Fibroblast of skin of right biceps (primary cell): ENCODE measurements around the gene LRRC51.
A peak's percentile ranks its signal among the peaks of the same experiment; 100 is the strongest.

Experiments
- DNase-seq: peaks from one replicate; pipeline ENCODE4 v3.0.0-alpha.2; 2013

The LRRC51 gene

GRCh38 chr11:72080326-72081183 is at the start of gene LRRC51, which contains the start of gene NUMA1:
LRRC51 (plus strand) TSS chr11:72080850; CDS start chr11:72089084, 8,234 bp downstream.
NUMA1 (minus strand) TSS chr11:72080542; CDS start chr11:72035943, 44,599 bp downstream.
- DNase-seq = peak; percentile 100

- DNase-seq = no peak
Observed at GRCh38 chr11:72036687-72037086, 44.0 kb upstream of the LRRC51 start.

DNA sequence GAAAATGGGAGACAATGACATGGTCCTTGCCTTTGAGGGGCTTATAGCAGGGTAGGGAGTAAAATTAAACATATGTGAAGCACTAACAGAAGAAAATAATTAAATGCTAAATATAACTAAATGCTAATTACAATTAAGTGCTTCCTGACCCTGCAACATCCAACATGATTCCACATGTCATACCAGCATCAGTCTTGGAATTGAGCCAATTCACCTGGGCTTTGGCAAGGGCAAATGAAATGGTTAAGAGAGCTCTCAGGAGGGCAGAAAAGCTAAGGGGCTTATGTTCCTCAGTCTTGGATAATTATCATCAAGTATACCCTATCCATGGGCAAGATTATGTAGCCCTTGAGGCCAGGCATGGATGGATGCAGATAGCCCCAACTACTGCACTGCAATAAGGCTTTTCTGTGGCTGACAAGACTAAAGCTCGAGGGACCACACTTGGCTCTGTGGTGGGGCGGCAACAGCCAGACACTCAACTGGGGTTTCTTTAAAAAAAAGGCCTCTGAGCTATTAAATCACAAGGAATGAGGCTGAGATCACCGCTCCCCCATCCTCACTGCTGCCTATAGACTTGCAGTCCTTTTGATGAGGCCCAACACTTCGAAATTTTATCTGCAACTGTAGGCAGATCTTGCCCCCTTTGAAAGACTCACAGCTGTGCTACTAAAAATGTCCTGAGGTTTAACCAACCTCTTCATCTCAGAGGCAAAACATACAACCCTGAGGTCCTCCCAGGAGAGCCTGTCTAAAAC is 42.9 kb upstream of the LRRC51 start:
- DNase-seq = peak; percentile 49

DNA sequence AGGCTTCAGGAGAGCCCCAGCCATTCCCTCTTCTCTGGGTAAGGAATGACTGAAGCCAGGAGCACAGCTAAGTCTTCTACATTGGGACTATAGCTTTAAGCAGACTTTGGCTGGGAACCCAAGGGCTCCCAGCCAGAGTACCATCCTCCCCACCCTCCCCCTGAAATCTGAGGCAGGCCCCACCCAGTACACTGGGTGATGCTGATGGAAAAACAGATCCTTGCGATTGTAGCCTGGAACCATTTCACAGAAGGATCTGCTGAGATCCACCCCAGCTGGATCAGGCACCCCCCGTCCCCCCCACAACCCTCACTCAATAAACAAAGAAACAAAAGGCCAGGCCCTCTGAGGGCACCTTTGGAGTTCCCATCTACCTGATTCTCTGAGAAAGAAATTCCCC is 42.2 kb upstream of the LRRC51 start:
- peak; percentile 75 for DNase-seq

DNA sequence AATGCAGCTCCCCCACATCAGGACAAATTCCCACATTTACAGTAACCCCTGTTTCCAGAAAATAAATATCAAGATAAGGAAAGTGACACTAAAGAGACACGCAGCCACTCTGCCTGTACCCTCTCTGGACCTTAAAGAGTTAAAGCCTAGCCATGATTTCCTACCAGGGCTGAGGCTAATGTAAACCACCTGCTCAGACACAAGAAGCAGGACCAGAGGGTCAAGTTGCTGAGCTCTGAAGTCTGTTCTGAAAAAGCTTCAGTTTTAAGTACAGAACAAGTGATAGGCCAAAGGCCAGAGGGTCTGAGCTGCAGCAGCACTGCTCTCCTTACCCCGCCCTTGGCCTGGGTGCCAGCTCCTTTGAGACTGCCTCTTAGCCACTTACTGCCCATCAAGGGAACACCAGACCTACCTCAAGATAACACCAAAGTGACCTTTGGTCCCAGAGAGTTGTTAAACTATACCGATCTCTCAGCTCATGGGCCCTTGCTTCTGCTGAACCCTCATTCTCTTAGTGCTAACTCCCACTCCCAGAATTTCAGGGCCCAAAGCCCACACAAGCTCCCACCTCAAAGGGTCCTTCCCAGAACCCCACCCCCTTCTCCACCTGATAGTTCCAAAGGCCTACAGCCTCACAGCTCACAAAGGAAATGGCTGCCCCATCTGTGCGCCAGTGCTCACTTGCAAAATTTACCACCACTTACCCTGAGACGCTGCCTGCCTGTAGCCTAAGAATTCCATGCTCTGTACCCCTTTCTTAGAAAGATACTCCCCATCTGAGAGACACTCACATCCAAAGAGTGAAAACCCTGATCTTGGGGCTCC is 41.4 kb upstream of the LRRC51 start:
- peak; percentile 23 for DNase-seq

DNA sequence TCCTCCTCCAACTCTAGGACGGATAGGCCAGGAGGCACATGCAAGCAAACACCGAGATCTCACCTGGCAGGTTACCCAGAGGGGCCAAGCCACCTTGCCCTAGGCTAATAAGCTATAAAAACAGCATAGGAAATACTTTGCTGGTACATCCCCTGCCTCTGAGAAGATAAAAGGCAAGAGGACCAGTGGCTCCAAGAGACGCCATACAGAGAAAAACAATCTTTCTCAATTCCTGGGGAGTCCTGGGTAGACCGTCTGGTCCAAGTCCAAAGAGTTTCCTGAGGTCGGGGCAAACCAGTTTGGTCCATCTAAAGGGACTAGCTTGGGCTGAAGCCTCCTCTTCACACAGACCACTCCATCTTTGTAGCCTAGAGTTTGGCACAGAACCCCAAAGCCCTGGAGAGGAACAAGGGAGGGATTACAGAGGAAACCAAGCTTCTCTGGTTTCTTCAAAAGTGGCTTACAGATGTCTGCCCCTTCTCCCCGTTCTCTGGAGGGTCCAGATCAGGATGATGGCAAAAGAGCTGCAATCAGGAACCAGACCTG is 40.7 kb upstream of the LRRC51 start:
- no peak for DNase-seq

DNA sequence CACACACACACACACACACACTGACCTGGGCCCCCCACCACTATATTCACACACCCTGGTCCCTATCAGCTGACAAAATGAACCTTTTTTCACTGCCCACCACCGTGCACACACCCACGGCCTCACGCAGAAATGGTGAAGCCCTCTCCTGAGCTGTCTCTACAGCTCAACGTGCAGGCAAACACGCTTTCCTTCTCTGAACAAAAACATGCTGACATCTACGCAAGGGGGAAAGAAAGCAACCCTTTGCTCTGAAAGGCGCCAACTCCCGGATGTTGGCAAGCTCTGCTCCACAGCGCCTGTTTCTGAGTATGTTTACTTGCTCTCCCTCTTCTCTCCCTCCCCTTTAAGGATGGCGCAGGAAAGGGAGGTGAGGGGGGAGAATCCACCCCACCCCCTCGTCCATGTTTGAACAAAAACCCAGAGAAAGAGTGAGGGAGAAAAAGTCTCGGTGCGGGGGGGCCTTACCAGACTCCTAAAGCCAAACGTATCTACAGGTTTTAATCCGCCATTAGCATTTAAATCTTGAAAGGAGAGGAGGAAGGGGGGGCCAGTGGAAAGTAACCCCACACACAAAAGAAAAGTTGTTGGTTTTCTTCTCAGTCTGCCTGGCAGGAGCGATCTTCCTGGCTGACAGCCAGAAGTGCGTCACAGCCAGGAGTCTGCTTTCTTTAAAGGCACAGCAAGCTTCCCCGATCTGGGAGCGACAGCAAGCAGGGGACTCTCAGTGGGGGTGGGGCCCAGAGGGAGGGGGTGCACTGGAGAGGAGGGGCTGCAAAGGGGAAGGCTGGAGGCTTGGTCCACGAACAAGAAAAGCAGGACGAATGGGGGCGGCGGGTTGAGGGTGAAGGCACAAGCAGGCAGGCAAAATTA is 39.9 kb upstream of the LRRC51 start:
- DNase-seq = peak; percentile 96

DNA sequence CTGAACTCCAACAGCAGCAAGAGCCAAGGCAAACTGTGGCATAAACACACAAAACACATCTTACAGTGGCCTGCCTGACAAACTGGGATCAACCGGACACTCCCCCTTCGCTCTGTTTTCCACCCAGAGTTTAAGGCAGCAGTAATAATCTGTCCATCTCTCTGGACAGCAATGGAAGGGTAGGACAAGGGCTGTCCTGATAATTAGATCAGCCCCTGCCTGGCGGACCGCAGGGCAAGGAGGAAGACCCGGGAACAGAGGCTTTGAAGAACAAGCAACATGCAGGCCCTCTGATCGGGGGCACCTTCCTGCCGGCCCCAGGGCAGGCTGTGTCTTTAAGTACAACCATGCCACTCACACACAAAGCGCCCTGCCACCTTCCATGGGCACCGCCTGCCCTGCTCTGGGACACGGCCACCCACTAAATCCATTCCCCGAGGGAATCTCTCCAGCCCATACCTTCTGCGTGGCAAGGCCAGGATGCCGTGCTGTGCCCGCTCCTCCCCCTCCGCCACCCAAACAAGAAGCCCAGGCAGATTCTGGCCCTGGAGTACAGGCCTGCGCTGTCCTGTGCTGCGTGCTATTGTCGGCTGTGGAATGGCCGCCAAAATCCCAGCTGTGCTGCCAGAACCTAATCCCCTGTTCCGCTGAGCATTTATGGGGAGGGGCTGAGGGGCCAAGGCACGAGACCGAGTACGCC is 39.1 kb upstream of the LRRC51 start:
- DNase-seq = peak; percentile 75

GRCh38 chr11:72042064-72042745 is 38.4 kb upstream of the LRRC51 start:
- no peak for DNase-seq

GRCh38 chr11:72045849-72046248 is 34.8 kb upstream of the LRRC51 start:
- DNase-seq = no peak

DNA sequence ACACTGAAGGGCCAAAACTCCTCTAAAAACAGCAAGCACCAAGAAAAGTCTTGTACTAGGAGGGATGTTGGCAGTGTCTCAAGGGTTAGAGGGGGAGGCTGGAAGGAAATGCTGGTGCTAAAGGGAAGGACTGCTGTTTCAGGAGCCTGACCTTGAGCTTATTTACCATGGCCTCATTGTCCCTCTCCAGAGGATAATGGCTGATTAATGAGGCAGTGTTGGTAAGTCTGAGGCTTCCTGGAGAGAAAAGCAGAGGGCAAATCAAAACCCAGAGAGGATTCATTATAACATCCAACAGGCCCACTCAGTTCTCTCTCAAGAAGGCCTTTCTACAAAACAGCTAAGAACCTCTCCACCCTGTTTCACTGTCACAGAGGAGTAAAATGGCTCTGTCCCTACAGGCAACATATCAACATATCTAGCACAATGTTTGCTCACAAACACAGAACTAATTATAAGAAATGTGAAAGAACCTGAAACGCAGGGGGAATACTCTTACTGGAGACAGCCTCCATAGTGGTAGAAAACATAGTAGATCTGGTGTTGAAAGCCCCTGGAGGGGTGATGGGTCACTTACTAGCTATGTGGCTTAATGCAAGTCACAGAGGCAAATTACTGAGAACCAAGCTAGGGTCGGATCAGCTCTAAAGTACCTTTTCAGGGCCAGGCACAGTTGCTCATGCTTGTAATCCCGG is 31.7 kb upstream of the LRRC51 start:
- no peak for DNase-seq

DNA sequence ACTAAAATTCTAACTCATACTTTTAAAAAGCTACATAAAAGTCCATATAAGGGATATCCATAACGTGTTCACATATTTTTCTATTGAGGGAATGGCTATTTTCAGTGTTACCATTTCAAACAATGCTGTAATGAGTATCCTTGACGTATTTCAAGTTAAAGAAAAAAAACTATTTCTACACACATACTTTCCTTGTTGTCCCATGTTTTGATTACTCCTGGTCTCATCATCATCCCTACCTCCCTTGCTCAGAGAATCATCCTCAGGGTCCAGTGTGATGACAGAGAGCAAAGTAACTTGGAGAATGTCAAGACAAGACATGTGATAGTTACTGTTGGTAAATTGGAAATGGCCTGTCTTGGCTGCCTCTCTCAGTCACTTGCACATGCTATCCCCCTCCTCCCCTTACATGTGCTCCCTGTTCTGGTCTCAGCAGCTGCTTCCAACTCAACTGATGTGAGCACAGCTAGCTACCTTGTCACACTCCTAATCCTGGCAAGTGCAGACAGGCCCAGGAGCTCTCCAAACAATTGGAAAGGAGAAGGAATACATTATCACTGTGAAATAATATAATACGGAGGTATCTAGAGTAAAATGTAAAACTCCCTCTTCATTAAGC is 22.1 kb upstream of the LRRC51 start:
- DNase-seq = peak; percentile 76

DNA sequence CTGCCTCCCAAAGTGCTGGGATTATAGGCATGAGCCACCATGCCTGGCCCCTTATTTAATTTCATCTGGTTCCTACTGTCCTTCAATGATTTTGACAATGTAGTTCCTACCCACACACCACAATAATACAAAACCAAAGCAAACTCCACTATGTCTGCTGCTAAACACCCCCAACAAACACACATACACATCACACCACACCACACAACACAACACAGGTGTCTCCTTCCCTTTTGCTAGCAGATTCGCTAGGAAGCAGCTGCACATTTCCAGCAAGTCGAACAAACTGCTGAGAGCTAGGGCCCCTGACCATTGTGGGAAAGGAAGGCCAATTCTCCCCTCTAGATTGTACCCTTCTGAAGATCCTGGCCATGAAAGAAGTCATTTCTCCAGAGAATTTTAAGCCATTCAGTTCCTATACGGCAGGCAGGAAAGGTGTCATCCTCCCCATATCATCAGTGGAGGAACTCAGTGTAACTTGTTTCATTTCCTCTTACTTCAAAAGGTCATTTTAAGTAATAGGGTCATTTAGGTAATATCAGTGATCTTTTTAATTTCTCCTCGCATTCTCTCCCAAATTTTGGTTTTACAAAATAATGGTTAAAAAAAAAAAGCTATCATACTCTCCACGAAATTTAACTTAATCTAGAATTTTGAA is 18.8 kb upstream of the LRRC51 start:
- no peak for DNase-seq

- no peak for DNase-seq
Observed at GRCh38 chr11:72066855-72067254, 13.8 kb upstream of the LRRC51 start.

DNA sequence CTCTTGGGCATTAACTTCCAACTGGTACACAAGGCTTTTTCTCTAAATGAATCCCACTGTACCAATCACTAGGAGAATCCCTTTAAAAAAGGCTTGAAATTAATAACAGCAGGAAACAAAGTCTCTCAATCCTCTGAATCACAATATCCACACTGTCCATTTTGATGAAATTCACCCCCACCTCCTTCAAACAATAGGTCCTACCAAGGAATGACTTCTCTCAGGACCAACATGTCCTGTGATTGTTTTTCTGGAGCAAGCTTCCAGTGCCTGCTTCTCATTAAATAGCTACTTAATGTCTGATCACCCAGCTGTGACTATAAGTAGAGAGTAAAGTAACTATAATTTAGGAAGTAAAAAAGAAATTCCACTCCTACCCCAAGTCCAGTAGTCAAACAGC is 13.4 kb upstream of the LRRC51 start:
- no peak for DNase-seq

GRCh38 chr11:72067676-72068075 is 13.0 kb upstream of the LRRC51 start:
- no peak for DNase-seq

- no peak for DNase-seq
Observed at GRCh38 chr11:72069200-72069599, 11.4 kb upstream of the LRRC51 start.

- peak; percentile 70 for DNase-seq
Observed at GRCh38 chr11:72069787-72070251, 10.8 kb upstream of the LRRC51 start.

DNA sequence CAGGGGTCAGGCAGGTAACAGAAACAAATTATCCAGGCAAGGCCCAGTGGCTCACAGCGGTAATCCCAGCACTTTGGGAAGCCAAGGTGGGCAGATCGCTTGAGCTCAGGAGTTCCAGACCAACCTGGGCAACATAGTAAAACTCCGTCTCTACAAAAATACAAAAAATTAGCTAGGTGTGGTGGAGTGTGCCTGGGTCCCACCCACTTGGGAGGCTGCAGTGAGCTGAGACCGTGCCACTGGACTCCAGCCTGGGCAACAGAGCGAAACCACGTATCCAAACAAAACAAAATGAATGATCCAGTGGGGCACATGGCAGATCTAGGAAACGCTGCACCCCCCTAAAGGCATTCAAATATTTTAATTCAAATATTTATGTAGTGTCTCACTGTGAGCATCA is 10.2 kb upstream of the LRRC51 start:
- no peak for DNase-seq
